Measurements from ENCODE around the gene NEK11.
"Not testable (repeated sequence)": the region's sequence is repeated elsewhere in the genome, so short reads cannot be mapped to it uniquely, and the experiment has no call there.

NEK11 gene

GRCh38 chr3:131283862-131284261 lies 257.2 kb downstream of the NEK11 start:
- no peak overlapping the region for H3K4me3 ChIP-seq (ENCODE audit: low read depth, low read length)

GRCh38 chr3:131284302-131284701 lies 257.6 kb downstream of the NEK11 start:
- H3K4me3 ChIP-seq (ENCODE audit: low read depth, low read length), result no peak overlapping the region

- no peak overlapping the region for H3K4me3 ChIP-seq (ENCODE audit: low read depth, low read length)
Measured at GRCh38 chr3:131285456-131285855, 258.8 kb downstream of the NEK11 start.

- H3K4me3 ChIP-seq (ENCODE audit: low read depth, low read length), result no peak overlapping the region
Measured at GRCh38 chr3:131299836-131300235, 273.2 kb downstream of the NEK11 start.

GRCh38 chr3:131303848-131304247 lies 277.2 kb downstream of the NEK11 start:
- no peak overlapping the region for H3K4me3 ChIP-seq (ENCODE audit: low read depth, low read length)

- H3K4me3 ChIP-seq (ENCODE audit: low read depth, low read length), result no peak overlapping the region
Measured at GRCh38 chr3:131304890-131305289, 278.2 kb downstream of the NEK11 start.

- H3K4me3 ChIP-seq (ENCODE audit: low read depth, low read length), result no peak overlapping the region
Measured at GRCh38 chr3:131306242-131306641, 279.6 kb downstream of the NEK11 start.

- H3K4me3 ChIP-seq (ENCODE audit: low read depth, low read length), result no peak overlapping the region
Measured at GRCh38 chr3:131314318-131314717, 287.6 kb downstream of the NEK11 start.

GRCh38 chr3:131315162-131315561 lies 288.5 kb downstream of the NEK11 start:
- H3K4me3 ChIP-seq (ENCODE audit: low read depth, low read length), result no peak overlapping the region

- H3K4me3 ChIP-seq (ENCODE audit: low read depth, low read length), result no peak overlapping the region
Measured at GRCh38 chr3:131317667-131318066, 291.0 kb downstream of the NEK11 start.

GRCh38 chr3:131323014-131323413 lies 296.3 kb downstream of the NEK11 start:
- no peak overlapping the region for H3K4me3 ChIP-seq (ENCODE audit: low read depth, low read length)

GRCh38 chr3:131323792-131324191 lies 297.1 kb downstream of the NEK11 start:
- H3K4me3 ChIP-seq (ENCODE audit: low read depth, low read length), result no peak overlapping the region

GRCh38 chr3:131324923-131325322 lies 298.2 kb downstream of the NEK11 start:
- no peak overlapping the region for H3K4me3 ChIP-seq (ENCODE audit: low read depth, low read length)

GRCh38 chr3:131326307-131326706 lies 299.6 kb downstream of the NEK11 start:
- H3K4me3 ChIP-seq (ENCODE audit: low read depth, low read length), result no peak overlapping the region

- H3K4me3 ChIP-seq (ENCODE audit: low read depth, low read length), result no peak overlapping the region
Measured at GRCh38 chr3:131328721-131329120, 302.0 kb downstream of the NEK11 start.

- no peak overlapping the region for H3K4me3 ChIP-seq (ENCODE audit: low read depth, low read length)
Measured at GRCh38 chr3:131329774-131330173, 303.1 kb downstream of the NEK11 start.

- H3K4me3 ChIP-seq (ENCODE audit: low read depth, low read length), result not testable (repeated sequence)
Measured at GRCh38 chr3:131331456-131332085, 304.9 kb downstream of the NEK11 start.

GRCh38 chr3:131338948-131339640 lies 312.4 kb downstream of the NEK11 start:
- H3K4me3 ChIP-seq (ENCODE audit: low read depth, low read length), result no peak overlapping the region

GRCh38 chr3:131341761-131342160 lies 315.1 kb downstream of the NEK11 start:
- H3K4me3 ChIP-seq (ENCODE audit: low read depth, low read length), result no peak overlapping the region

- no peak overlapping the region for H3K4me3 ChIP-seq (ENCODE audit: low read depth, low read length)
Measured at GRCh38 chr3:131348911-131349310, 322.2 kb downstream of the NEK11 start.

GRCh38 chr3:131349454-131349853 lies 322.8 kb downstream of the NEK11 start:
- no peak overlapping the region for H3K4me3 ChIP-seq (ENCODE audit: low read depth, low read length)

GRCh38 chr3:131349946-131350347 lies 323.3 kb downstream of the NEK11 start:
- no peak overlapping the region for H3K4me3 ChIP-seq (ENCODE audit: low read depth, low read length)

GRCh38 chr3:131350506-131350905 lies 323.8 kb downstream of the NEK11 start:
- H3K4me3 ChIP-seq (ENCODE audit: low read depth, low read length), result no peak overlapping the region

All from iPS-11a (cell line).